ENCODE measurements around the gene GAD1.

GAD1 gene

GRCh38 chr2:170818036-170818751, 1.5 kb downstream of the GAD1 start:
- peak in 1 of 2 experiments; percentile 7 for DNase-seq

- DNase-seq, result no peak
These were observed 2.2 kb downstream of the GAD1 start for GRCh38 chr2:170818752-170819470.

DNA sequence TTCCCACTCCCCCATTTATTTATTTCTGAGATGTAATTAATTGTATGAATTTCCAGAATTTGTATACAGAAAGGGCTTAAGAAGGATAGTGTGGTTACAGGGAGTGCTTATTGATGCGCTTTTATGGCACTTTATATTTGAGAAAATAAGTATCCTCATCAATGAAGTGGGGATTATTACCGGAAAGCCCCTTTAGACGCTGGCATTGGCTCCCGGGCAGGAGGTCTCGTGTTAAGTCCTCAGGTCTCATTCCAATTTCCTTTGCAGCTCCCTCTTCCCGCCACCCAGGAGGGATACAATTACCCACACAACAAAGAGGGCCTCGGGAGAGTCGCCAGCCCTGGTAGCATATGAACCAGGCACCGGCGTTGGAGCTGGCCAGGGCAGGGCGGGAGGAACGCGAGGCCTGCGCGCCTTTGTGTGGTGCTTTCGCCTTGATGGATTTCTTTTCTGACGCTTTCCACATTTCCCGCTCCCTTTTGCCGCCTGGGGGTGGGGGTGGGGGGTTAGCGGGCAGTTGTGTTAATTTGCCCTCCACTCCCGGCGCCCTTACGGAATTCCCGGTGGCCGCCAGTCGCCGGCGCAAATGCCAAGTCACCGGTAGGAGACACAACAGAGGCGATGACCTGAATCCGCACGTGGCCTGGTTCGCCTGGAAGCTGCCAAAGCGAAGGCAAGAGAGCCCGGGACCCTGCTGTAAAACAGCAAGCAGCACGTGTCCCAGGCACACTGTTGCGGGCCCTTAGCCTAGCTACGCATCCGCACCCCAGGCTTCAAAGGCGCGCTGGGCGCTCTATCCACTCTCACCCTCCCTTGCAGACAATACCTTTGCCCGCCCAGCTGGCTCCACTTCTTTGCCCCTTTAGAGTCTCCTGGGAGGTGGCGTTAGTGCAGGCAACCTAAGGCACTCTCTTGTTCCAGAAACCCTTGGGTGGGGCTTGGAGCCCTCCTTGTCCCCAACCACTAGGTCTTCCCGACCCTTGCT, 3.3 kb downstream of the GAD1 start:
- DNase-seq, result no peak

DNA sequence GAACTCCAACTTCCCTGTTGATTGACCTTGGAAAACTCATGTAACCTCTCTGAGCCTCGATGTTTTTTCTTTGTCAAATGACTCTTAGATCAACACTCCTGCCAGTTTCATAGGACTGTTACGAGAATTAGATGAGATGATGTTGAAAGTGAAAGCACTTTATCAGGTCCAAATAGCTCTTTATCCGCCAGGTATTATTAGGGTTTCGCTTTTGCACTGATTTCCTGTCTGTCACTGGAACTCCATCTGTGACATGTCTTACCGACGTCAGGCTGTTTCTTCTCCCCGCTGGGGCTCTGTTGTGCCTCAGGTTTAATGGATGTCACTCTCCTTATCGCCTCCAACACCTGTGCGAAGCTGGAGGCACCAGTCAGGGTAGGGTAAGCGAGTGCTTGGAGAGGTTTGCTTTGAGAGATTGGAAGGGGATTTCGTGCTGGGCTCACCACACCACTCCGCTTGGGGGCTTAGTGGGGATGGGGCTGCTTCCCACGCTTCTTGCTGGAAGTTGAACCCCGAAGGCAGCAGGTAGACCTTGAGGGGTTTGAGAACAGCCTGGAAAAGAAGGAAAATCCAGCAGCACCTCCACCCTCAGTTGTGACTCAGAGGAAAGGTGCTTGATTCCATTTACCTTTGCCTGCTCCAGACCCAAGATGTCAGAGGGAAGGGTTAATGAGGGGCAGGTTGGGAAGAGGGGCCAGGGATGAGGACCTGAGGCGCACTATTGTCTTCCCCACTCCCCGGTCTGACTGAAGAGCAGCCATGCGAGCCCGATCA, 4.3 kb downstream of the GAD1 start:
- no peak for DNase-seq

DNA sequence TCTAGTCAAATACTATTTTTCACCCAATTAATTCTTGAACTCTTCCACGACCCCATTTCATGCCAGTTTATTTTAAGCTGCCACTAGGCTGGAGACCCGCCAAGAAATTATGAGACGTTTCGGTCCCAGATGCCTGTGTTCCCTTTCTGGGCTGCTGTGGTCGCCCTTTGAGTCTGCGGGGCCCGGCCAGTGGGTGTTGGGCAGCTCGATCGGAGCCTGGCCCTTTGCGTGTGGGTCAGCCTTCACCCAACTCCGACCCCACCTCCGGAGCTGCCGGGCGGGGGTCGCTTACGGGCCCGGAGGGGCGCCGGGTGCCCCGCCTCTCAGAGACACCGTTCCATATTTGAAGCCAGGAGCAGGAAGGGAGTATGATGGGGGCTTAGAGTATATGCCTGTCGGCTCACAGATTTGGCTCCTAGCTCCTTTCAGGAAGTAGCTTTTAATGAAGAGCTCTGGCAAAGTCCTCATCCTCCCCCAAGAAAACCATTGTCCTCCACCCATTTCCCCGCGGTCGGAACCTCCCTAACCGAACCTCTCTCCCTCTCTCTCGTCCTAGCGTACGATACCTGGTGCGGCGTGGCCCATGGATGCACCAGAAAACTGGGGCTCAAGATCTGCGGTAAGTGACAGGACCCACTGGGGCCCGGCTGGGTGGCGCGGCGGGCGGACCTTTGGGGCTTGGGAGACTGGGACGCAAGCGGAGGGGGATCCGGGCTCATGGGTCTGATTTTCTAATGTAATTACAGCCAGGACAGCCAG, 5.0 kb downstream of the GAD1 start:
- DNase-seq, result no peak

- DNase-seq, result no peak
These were observed 5.8 kb downstream of the GAD1 start for GRCh38 chr2:170822290-170823087.

DNA sequence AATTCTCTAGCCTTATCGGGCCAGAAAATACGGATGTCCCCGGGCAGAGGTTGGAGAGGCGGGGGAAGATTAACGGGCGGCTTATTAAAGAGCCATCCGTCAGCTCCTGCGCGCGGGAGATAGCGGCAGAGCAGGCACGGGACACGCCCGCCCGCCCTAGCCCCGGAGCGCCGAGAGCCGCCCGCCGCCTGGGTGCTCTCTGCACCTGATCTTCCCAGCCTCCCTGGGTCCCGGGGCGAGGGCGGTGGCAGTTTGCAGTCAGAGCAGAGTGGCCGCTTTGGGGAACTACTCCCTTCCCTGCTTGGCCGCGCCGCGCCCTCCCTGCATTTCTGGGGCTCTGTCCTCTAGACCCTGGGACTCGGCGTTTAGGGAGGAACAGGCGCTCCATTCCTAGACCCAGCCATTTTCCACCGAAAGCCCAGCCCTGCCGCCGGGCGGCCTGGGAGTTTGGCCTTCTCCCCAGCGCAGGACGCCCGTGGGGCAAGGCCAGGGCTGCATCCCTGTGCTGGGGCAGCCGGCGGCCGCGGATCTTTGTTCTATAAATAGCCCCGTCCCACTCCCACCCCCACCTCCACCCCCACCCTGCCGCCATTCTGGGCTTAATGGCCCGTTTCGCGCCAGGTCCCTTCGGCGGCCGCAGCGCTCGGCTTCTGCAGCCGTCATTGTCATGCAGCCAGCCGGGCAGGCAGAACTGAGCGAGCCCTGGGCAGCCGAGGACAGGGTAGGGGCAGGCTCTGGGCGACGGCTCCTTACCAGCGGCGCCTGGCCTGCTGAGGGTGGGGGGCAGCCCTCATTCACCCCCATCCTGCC, 6.6 kb downstream of the GAD1 start:
- no peak for DNase-seq

DNA sequence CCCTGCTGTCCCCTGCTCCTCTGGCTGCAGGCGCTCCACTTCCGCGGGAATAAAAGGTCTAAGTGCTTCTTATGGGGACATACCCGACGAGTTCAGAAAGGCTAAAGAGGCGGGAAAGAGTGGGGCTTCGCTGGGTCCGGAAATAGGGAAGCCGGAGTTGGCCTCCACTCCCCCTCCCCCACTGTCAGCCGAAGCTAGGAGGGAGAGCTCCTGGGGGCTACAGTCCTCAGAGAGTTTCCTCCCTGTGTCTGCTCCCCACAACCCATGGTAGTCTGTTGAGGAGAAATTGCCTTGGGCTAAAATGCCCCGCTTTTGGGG, 7.2 kb downstream of the GAD1 start:
- no peak for DNase-seq

GRCh38 chr2:170824526-170825015, 7.9 kb downstream of the GAD1 start:
- no peak for DNase-seq

GRCh38 chr2:170827841-170828532, 11.3 kb downstream of the GAD1 start:
- no peak for DNase-seq

GRCh38 chr2:170828533-170828916, 11.8 kb downstream of the GAD1 start:
- no peak for DNase-seq

DNA sequence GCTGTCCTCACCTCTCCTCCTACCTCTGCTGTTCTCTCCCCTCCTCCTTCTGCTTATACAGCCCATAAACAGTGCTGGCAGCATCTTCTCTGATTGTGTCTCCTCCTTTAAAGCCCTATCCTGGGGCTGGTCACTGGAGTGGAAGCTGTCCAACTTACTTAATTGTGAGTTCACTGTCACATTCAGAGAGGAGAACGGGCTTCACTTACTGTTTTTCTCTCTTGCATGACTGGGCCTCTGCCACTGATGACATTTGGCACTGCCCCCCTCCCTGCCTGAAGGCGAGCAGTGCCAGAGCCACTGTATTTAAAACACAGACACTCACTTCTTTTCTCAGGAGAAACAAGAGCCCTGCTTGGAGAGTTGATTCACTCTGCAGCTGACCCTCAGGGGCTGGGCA, 12.3 kb downstream of the GAD1 start:
- DNase-seq, result no peak

GRCh38 chr2:170830166-170830565, 13.5 kb downstream of the GAD1 start:
- DNase-seq, result no peak

- no peak for DNase-seq
These were observed 14.4 kb downstream of the GAD1 start for GRCh38 chr2:170831115-170831514.

- DNase-seq, result no peak
These were observed 19.3 kb downstream of the GAD1 start for GRCh38 chr2:170836027-170836426.

DNA sequence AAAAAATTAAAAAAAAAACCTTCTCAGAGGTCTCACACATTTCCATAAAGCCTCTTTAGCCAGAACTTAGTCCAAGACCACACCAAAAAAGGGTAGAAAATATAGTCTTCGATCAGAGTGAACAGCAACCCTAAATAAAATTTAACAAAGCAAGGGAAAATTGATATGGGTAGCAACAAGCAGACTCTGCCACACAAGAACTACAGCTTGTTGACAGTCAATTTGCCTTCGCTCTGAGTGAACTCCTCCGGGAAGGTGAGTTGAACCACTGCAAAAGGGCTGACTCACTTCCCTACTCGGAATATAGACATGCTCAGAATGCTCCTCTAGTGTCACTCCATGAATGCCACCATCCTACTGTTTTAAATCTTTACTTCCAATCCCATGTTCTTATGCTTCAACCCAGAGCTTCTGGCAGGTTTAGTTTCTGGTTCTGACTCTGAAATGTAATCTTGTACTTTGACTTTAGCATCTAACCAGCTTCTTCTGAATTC, 24.1 kb downstream of the GAD1 start:
- no peak for DNase-seq

DNA sequence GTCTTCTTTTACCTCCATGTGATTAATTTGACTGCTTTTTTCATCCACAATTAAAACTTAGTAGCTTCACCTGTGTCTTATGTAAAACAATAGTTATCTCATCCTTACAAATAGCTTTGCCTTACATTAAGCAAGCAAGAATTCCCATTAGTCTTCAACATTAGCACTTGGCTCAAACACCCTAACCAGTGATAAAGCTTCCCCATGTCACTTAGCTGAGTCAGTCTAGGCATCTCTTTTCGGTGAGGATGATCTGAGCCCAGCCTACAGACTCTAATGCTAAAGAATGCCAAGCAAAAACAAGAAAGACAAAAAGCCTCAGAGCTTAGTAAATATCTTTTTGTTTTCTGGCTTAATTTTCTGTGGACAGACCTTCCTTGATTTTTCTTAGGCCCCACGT, 26.1 kb downstream of the GAD1 start:
- no peak for DNase-seq

GRCh38 chr2:170843656-170844055, 27.0 kb downstream of the GAD1 start:
- no peak for DNase-seq

DNA sequence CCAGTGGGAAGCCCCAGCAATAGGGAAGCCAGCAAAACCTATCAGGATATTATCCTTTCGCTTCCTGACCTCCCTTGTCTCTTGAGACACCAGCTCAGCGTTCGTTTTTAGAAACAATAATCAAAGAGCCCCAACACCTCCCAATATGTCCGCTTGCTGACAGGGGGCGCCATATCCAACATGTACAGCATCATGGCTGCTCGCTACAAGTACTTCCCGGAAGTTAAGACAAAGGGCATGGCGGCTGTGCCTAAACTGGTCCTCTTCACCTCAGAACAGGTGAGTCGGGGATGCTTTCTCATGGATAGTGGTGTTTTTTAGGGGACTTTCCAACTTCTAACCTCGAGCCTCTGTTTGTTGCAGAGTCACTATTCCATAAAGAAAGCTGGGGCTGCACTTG, 28.7 kb downstream of the GAD1 start:
- no peak for DNase-seq

Data from NCI-H2081 (cell line).